Fibroblast of lung (primary cell): ENCODE results near the gene NKAIN4.

Experiments
- EZH2 ChIP-seq: IDR thresholded peaks from 2 replicates; pipeline ENCODE4 v1.5.1; 2012; ENCODE audit warnings: low read length, control low read depth, mild to moderate bottlenecking; ENCODE audit errors: missing control alignments
- TF ChIP-seq, protein P1 (sequence below), 2 donors: IDR thresholded peaks in 1 of 2; conservative IDR thresholded peaks in 1 of 2; 1 replicate in 1 of 2; 2 replicates in 1 of 2; pipeline ENCODE4 v1.5.1; 2011 to 2012; ENCODE audit warnings: low read length in 2 of 2, control low read depth in 1 of 2, inconsistent platforms in 1 of 2, low read depth in 1 of 2, mild to moderate bottlenecking in 1 of 2

- TF ChIP-seq, protein P1, sequence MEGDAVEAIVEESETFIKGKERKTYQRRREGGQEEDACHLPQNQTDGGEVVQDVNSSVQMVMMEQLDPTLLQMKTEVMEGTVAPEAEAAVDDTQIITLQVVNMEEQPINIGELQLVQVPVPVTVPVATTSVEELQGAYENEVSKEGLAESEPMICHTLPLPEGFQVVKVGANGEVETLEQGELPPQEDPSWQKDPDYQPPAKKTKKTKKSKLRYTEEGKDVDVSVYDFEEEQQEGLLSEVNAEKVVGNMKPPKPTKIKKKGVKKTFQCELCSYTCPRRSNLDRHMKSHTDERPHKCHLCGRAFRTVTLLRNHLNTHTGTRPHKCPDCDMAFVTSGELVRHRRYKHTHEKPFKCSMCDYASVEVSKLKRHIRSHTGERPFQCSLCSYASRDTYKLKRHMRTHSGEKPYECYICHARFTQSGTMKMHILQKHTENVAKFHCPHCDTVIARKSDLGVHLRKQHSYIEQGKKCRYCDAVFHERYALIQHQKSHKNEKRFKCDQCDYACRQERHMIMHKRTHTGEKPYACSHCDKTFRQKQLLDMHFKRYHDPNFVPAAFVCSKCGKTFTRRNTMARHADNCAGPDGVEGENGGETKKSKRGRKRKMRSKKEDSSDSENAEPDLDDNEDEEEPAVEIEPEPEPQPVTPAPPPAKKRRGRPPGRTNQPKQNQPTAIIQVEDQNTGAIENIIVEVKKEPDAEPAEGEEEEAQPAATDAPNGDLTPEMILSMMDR (conservative IDR thresholded peaks at IDR 0.05 in 1 of 2, IDR thresholded peaks at IDR 0.05 in 1 of 2; ENCODE audit: low read depth in 1 of 2, low read length in 2 of 2): no peak
- TF ChIP-seq EZH2: no peak
These were observed 27.0 kb downstream of the NKAIN4 start for GRCh38 chr20:63227260-63227659.
